Measurements from ENCODE around the gene SLC35F1.

SLC35F1 gene

GRCh38 chr6:117916483-117916882 lies 9.4 kb downstream of the SLC35F1 start:
- TF ChIP-seq, protein P1, sequence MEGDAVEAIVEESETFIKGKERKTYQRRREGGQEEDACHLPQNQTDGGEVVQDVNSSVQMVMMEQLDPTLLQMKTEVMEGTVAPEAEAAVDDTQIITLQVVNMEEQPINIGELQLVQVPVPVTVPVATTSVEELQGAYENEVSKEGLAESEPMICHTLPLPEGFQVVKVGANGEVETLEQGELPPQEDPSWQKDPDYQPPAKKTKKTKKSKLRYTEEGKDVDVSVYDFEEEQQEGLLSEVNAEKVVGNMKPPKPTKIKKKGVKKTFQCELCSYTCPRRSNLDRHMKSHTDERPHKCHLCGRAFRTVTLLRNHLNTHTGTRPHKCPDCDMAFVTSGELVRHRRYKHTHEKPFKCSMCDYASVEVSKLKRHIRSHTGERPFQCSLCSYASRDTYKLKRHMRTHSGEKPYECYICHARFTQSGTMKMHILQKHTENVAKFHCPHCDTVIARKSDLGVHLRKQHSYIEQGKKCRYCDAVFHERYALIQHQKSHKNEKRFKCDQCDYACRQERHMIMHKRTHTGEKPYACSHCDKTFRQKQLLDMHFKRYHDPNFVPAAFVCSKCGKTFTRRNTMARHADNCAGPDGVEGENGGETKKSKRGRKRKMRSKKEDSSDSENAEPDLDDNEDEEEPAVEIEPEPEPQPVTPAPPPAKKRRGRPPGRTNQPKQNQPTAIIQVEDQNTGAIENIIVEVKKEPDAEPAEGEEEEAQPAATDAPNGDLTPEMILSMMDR (conservative IDR thresholded peaks at IDR 0.05) = no peak
- H3K27ac ChIP-seq = no peak overlapping the region

DNA sequence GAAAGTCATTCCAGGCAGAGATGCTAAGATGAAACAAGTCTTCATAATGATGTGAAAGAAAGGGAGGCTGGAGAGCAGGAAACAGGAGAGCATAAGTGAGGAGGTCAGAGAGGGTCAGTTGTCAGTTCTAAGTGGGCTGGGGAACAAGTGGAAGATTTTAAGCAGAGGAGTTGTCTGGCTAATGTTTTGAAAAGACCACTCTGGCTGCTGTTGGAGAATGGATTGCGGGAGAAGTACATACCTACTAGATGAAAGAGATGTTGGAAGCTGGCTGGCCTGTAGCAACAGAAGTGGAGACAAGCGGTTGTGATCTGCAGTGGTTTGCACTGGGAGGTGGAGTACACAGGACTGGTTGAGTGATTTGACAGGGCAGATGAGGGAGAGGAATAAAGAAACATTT lies 10.1 kb downstream of the SLC35F1 start:
- H3K27ac ChIP-seq = no peak overlapping the region
- TF ChIP-seq, protein P1 (conservative IDR thresholded peaks at IDR 0.05) = no peak

DNA sequence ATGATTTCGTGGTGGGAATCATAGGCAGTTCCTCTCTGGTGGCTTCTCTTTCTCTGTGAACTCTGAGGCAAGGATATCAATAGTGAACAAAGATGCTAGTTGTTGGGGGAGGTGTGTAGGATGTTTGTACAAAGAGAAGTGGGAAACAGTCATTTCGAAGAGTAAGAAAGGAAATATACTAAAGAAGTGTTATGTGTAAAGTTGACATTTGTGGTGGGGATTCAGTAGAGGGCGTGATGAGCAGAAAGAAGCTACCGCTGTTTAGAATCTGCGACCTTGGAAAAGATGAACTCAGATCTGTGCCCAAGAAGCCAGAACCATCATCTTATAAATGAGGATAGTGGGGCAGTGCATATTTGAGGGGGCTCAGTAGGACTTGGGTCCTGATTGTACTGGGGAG lies 11.4 kb downstream of the SLC35F1 start:
- H3K27ac ChIP-seq = no peak overlapping the region
- TF ChIP-seq, protein P1 (conservative IDR thresholded peaks at IDR 0.05) = peak; percentile 25; the same call in 1 of the 2 replicates

GRCh38 chr6:117919275-117919674 lies 12.2 kb downstream of the SLC35F1 start:
- no peak overlapping the region for H3K27ac ChIP-seq
- TF ChIP-seq, protein P1 (conservative IDR thresholded peaks at IDR 0.05) = no peak

DNA sequence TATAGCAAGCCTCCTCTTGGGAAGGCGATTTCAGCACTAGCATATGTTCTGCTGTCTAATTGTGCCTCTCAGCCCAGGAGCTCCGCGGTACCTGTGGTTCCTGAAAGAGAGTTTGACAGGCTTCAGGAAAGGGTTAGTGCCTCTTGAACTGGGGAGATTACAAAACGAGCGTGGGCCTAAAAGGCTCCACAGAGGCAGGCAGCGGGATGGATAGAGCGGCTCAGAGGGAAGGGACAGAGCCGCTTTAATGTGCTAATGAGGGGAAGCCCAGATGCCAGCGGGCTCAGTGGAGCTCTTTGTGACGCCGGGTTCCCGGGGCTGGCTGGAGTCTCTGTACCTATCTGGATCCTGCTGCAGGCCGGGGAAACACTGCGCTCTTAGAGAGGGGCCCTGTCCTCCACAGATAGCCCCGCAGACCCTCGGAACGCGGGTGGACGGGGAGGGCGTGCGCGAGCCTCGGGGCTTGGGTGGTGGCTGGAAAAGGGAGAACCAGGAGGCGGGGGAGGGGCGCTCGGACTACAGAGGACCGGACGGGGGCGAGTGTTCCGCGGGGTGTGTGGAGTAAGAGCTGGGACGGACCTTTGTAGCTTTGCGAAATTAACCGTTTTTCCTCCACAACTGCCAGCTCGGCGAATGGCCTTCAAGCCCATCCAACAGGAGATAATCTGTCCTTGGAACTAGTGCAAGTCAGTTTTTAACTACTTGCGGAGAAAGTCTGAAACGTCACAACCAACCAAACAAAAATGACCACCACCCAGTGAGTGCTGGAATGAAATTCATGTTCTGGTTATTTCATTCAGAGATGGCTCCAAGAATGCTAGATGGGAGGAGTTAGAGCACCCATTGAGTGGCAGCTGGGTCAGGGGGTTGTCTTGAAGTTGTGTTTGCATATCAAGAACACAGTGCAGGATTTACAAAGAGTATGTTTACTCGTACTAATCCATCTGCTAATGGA lies 13.0 kb downstream of the SLC35F1 start:
- TF ChIP-seq, protein P1 (conservative IDR thresholded peaks at IDR 0.05) = no peak

DNA sequence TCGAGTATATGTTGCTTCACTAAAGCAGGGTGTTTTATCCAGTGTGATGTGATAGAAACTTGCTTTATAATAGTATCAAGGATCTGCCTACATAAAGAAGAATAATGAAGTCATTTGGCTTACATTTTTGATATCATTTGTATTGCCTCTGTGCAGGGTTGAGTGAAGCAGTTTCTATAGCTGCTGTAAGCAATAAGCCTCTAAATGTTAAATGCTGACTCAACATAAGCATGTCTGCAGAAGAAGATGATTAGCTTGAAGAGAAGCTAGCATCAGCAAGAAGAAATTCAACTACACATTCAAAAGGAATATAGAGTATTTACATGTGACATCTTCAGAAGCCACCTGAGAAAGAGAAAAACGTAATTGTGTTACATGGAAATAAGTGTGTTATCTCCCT lies 17.6 kb downstream of the SLC35F1 start:
- TF ChIP-seq, protein P1 (conservative IDR thresholded peaks at IDR 0.05) = no peak
- H3K27ac ChIP-seq = no peak overlapping the region

More for the DNA sequence above, 13.0 kb downstream of the SLC35F1 start:
- H3K27ac ChIP-seq = peak overlapping the region; percentile 38; the same call in 1 of the 2 replicates

DNA sequence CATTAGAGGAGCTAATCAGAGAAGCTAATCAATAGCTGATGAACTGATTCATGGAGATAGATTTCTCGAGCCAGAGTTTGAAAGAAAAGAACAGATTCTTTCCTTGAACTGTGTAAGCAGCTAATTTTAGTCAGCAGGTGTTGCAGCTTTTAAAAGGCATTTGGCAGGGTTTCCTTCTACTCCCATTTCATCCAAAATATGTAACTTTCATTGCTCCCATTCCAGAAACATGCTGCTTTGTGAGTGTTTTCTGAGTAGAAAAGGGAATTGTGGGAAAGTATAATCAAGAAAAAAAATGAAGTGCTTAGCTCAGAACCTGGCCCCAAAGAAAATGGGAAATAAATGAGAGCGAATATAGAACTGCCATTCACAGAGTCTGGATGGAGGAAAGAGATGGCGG lies 20.8 kb downstream of the SLC35F1 start:
- TF ChIP-seq, protein P1 (conservative IDR thresholded peaks at IDR 0.05) = no peak
- no peak overlapping the region for H3K27ac ChIP-seq
